NT2/D1 (cell line): ENCODE results near the gene RTRAF.

ENCODE experiments used
- DNase-seq: peaks from one replicate; pipeline ENCODE4 v3.0.0-alpha.2; 2011; ENCODE audit warnings: low read depth, low spot score
- H3K27me3 ChIP-seq: 2 replicates; pipeline ENCODE4 v1.6.0; 2011; ENCODE audit warnings: mild to moderate bottlenecking; ENCODE audit not compliant: insufficient read length, insufficient read depth
- H3K36me3 ChIP-seq: 2 replicates; pipeline ENCODE4 v1.6.1; 2011; ENCODE audit warnings: mild to moderate bottlenecking, low read length, mixed read lengths; ENCODE audit not compliant: insufficient read depth, insufficient read length
- H3K4me1 ChIP-seq: 2 replicates; pipeline ENCODE4 v1.5.1; 2011; ENCODE audit not compliant: insufficient read depth, insufficient read length
- H3K4me3 ChIP-seq: 2 replicates; pipeline ENCODE4 v1.5.1; 2011; ENCODE audit warnings: low read depth; ENCODE audit not compliant: insufficient read length
- H3K9ac ChIP-seq: 2 replicates; pipeline ENCODE4 v1.6.0; 2011; ENCODE audit warnings: low read depth; ENCODE audit not compliant: insufficient read length
- H3K9me3 ChIP-seq: 2 replicates; pipeline ENCODE4 v1.5.1; 2011; ENCODE audit warnings: mild to moderate bottlenecking, low read length; ENCODE audit not compliant: insufficient read depth
- SUZ12 ChIP-seq: IDR thresholded peaks from 2 replicates; pipeline ENCODE4 v1.6.1; 2011; ENCODE audit not compliant: insufficient read length, insufficient read depth; ENCODE audit errors: extremely low read depth
- YY1 ChIP-seq: IDR thresholded peaks from 2 replicates; pipeline ENCODE4 v1.6.1; 2011; ENCODE audit not compliant: insufficient read length, insufficient read depth
- ZNF274 ChIP-seq: IDR thresholded peaks from 2 replicates; pipeline ENCODE4 v1.6.1; 2011; ENCODE audit warnings: mild to moderate bottlenecking, low read depth, low read length

The RTRAF gene

DNA sequence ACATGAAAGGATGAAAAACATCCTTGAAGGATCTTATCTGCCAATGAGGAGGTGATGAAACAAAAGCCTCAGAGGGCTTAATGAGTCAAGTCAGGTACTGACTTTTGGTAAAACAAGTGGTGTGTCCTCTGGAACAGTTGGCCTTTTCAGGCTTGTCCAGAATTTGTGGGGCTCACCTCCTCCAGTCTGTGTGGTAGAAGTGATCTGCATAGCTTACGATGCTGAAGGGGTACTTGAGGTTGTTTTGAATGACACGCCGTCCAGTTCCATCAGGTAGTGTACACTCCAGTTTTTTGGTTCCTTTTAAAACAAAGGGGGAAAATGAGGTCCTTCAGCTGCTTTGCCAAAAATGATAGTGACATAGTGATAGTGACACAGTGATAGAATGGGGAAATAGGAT, 17.0 kb downstream of the RTRAF start:
- Histone ChIP-seq H3K27me3 (no peaks in the 10 kb centered on the region), H3K9ac (no peak overlapping the region), H3K4me1 (no peaks in the 10 kb centered on the region), H3K4me3 (no peak overlapping the region), H3K36me3 (peaks cover 89% of the 10 kb centered on the region), H3K9me3 (no peaks in the 10 kb centered on the region)
- TF ChIP-seq ZNF274, result no peak
- no peak for TF ChIP-seq SUZ12
- TF ChIP-seq YY1, result no peak
- no peak for DNase-seq

DNA sequence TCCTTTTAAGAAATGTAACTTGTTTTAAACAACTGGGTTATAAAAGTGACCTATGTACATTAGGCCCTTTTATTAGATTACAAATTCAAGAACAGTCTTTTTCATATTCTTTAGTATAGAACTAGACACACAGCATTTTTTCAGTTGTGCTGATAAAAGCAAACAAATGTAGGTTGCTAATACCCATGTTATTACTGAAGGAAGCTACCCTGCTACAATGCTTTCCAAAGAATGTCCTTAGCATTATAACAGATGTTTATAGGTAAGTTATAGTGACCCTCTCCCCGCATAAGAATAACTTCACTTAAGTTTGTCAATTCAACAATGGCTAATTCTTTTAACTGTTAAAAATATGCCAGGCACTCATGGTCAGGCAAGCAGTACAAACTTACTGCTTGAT, 17.9 kb downstream of the RTRAF start:
- TF ChIP-seq SUZ12 (no peak), ZNF274 (no peak), YY1 (no peak)
- DNase-seq, result no peak
- H3K36me3 ChIP-seq, result peaks cover 91% of the 10 kb centered on the region
- H3K4me1 ChIP-seq, result no peaks in the 10 kb centered on the region
- no peak overlapping the region for H3K9ac ChIP-seq
- no peaks in the 10 kb centered on the region for H3K27me3 ChIP-seq
- no peaks in the 10 kb centered on the region for H3K9me3 ChIP-seq
- no peak overlapping the region for H3K4me3 ChIP-seq

DNA sequence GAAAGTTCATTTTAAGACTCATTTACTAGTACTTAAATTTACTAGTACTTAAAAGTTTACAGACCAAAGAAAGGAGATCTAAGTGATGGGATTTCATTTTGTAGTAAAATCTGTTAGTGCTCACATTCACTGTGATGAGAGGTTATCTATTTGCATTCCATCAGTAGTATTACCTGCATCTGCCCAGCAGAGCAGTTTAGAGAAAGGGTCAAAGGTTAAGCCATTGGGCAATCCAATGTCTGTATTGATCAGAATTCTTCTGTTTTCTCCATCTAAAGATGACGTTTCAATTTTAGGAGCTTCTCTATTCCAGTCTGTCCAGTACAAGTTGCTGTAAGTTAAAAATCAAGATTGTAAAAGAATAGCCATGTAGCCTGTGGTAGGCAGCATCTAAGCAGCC, 18.3 kb downstream of the RTRAF start:
- H3K4me3 ChIP-seq, result no peak overlapping the region
- DNase-seq, result no peak
- TF ChIP-seq YY1 (no peak), SUZ12 (no peak), ZNF274 (no peak)
- H3K36me3 ChIP-seq, result peaks cover 89% of the 10 kb centered on the region
- H3K9me3 ChIP-seq, result no peaks in the 10 kb centered on the region
- no peaks in the 10 kb centered on the region for H3K4me1 ChIP-seq
- H3K27me3 ChIP-seq, result no peaks in the 10 kb centered on the region
- no peak overlapping the region for H3K9ac ChIP-seq

DNA sequence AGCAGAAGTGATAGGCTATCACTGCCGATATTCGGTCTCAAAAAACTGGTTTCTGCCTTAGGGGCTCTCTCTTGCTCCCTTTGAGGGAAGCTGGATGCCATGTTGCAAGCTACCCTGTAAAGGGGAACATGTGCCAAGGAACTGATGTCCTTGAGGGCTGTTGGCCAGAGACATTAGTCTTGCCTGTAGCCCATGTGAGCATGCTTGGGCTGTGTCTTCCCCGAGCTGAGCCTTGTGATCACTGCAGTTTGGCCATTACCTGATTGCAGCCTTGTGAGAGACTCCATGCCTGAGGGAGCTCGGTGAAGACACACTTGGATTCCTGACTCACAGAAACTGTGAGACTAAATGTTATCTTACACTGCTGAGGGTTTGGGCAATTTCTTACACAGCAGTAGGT, 18.8 kb downstream of the RTRAF start:
- H3K36me3 ChIP-seq, result peaks cover 85% of the 10 kb centered on the region
- no peaks in the 10 kb centered on the region for H3K27me3 ChIP-seq
- no peak for TF ChIP-seq ZNF274
- TF ChIP-seq YY1, result no peak

DNA sequence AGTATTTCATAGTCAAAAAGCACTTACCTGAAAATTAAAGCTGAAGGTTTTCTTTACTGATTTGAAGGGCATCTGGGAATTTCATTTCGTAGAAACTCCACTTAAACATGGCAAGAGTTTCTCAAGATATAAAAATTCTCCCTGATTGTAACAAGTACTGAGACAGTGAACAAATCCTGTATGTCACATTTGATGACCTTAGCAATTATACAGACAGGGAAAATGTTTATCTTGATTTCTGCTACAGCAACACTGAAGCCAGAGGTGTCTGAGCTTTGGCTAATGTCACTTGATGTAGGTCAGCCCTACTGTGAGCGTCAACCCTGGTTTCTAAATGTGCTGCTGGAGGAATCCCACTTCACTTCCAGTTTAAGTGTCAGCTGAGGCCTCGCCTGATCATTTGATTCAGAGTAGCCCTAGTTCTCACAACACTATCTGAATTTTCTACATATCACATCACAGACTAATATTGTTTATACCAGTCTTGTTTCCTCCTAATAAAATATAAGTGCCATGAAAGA, 20.9 kb downstream of the RTRAF start:
- no peaks in the 10 kb centered on the region for H3K9me3 ChIP-seq
- no peak overlapping the region for H3K4me3 ChIP-seq
- no peak overlapping the region for H3K9ac ChIP-seq
- no peak for DNase-seq
- H3K36me3 ChIP-seq, result peaks cover 65% of the 10 kb centered on the region
- TF ChIP-seq SUZ12, result no peak
- TF ChIP-seq ZNF274, result no peak
- no peak for TF ChIP-seq YY1
- H3K27me3 ChIP-seq, result no peaks in the 10 kb centered on the region
- peaks cover 5% of the 10 kb centered on the region for H3K4me1 ChIP-seq

More for the DNA sequence above, 18.8 kb downstream of the RTRAF start:
- H3K9me3 ChIP-seq, result no peaks in the 10 kb centered on the region
- H3K4me1 ChIP-seq, result no peaks in the 10 kb centered on the region
- H3K9ac ChIP-seq, result no peak overlapping the region
- no peak for DNase-seq
- no peak overlapping the region for H3K4me3 ChIP-seq

DNA sequence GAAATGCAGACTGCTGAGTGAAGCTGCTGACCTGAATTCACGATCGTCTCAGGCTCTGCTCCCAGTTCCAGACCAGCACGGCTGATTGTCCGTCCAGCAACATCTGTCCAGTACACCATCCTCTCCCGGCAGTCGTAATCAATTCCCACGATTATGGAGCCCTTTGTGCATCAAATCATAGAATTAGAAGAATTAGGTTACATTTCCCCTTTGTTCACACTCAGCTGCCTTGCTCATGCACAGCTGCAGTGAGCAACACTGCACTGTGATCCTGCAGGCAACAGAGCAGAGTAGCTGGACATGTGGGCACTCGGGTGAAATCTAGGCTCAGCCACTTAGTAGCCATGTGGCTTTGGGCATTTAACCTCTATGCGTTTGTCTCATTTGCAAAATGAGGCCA, 22.2 kb downstream of the RTRAF start:
- H3K4me1 ChIP-seq, result peaks cover 5% of the 10 kb centered on the region
- no peak overlapping the region for H3K9ac ChIP-seq
- H3K27me3 ChIP-seq, result no peaks in the 10 kb centered on the region
- no peak for TF ChIP-seq ZNF274
- no peak for TF ChIP-seq SUZ12
- no peak for TF ChIP-seq YY1
- DNase-seq, result no peak
- H3K9me3 ChIP-seq, result no peaks in the 10 kb centered on the region
- H3K4me3 ChIP-seq, result no peak overlapping the region
- peaks cover 53% of the 10 kb centered on the region for H3K36me3 ChIP-seq

DNA sequence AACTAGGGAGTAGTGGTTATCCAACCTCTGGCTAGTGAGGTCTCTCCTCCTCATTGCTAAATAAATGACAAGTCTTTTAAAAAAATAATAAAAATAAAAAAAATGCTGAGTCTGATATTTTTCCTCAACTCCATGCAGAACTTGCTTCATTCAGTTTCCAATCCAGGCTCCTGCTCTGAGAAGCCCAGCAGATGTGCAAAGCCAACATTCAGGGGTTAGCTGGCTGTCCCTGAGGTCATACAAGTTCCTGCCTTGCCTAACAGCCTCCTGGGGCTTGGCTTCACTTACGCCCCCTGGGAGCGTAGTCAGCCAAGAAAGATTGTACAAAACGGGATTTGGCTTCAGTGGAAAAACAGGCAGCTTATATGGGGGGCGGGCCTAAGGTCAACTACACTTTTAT, 23.3 kb downstream of the RTRAF start:
- H3K27me3 ChIP-seq, result no peaks in the 10 kb centered on the region
- H3K9me3 ChIP-seq, result no peaks in the 10 kb centered on the region
- no peak overlapping the region for H3K9ac ChIP-seq
- DNase-seq, result no peak
- TF ChIP-seq YY1, result no peak
- TF ChIP-seq ZNF274, result no peak
- no peak for TF ChIP-seq SUZ12
- peaks cover 46% of the 10 kb centered on the region for H3K36me3 ChIP-seq
- H3K4me3 ChIP-seq, result no peak overlapping the region
- H3K4me1 ChIP-seq, result peaks cover 7% of the 10 kb centered on the region

DNA sequence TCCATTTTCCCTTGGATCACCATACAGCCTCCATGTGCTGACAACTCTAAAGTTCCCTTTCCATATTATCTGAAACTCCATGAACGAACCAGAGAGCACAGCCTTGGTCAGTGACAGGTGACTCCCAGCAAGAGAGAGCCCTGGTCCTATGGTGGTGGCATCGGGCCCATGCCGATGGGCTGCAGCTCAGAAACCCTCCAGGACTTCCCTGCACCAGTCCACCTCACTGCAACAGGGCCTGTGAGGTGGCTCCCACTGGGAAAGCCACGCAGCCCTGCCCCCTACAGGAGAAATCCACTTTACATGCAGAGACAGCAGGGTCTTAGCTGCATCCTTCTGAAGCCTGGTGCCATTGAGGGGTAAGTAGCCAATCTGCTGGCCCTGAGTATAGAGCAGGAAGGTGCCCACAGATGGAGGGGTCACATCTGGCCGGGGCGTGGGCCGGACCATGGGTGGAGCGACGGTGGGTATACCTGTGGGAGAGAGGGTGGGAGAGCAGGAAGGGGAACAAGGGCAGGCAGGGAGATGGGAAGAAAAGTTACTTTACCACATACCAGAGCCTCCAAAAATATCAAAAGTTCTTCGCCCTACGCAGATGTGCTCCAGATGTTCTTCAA, 24.7 kb downstream of the RTRAF start:
- TF ChIP-seq SUZ12, result no peak
- TF ChIP-seq ZNF274, result no peak
- TF ChIP-seq YY1, result no peak
- H3K9ac ChIP-seq, result no peak overlapping the region
- H3K27me3 ChIP-seq, result no peaks in the 10 kb centered on the region
- H3K36me3 ChIP-seq, result peaks cover 31% of the 10 kb centered on the region
- H3K4me3 ChIP-seq, result no peak overlapping the region
- DNase-seq, result no peak
- H3K4me1 ChIP-seq, result peaks cover 7% of the 10 kb centered on the region
- no peaks in the 10 kb centered on the region for H3K9me3 ChIP-seq
